AML-193 (cell line): ENCODE results near the gene TMEM17.

Experiments used
- DNase-seq, 2 experiments: peaks; one replicate each; lab custom pipeline; 2025; lab: John Stamatoyannopoulos, UW

The TMEM17 gene

GRCh38 chr2:62455957-62456692 is 49.9 kb downstream of the TMEM17 start:
- DNase-seq: no peak

DNA sequence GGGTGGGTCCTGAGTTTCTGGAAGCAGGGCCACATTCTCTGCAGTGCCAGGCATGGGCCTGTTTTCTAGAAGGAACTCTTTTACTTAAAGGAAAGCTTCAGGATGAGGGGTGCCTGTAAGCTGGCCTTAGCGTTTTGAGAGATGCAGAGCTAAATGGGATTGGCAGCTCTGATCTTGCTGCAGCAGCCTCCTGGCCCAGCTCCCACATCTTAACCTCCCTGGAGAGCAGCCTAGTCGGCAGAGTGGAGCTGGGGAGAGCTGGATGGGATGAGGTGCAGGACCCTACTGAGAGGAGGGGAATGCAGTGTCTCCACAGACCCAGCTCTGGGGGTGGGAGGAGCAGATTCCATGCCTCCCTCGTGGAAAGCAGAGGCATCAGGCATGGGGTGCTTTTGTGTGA is 52.0 kb downstream of the TMEM17 start:
- no peak for DNase-seq

DNA sequence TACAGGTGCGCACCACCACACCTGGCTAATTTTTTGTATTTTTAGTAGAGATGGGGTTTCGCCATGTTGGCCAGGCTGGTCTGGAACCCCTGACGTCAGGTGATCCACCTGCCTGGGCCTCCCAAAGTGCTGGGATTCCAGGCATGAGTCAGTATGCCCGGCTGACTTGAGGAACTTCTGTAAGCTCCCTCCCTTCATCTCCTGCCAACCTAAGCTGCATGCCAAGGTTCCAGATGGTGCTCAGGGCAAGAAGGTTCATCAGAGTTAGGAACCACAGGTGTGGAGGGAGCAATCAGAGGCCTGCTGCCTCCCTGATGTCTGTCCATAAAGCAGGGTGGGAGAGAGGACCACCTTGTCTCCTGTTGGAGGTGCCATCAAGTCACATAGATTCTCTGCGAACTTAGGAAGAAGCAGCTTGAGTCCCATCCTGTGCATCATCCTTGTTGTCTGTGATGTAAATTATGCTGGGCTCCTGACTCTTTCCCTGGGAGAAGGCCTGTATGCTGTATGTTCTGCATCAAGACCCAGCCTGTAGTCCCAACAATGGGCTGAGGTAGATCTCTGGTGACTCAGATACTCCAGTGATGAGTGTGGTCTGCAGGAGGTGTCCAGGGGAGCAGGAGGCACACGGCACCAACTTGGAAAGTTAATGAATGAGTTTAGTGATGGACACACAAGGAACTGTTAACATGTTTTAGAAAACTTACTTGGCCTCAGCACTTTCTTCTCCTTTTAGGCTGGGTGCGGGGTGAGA is 53.1 kb downstream of the TMEM17 start:
- DNase-seq: no peak

GRCh38 chr2:62450716-62451191 is 55.2 kb downstream of the TMEM17 start:
- DNase-seq: no peak
